GM12878 (cell line): ENCODE measurements around the gene LRTM1. TPM values are rescaled to one million over a fixed set of nuclear protein-coding genes. Genes with fewer than 3 reads are reported as not detected.

Experiments
- ATAC-seq: fragments of 200-7000 bp; cut with Tn5 transposase; 3 replicates; pipeline ENCODE4 v1.9.1; 2020; ENCODE audit warnings: mild to moderate bottlenecking, moderate library complexity
- BruUV-seq: library from RNA; stranded (reverse); fragments of 400-500 nt; replicated peaks from 2 replicates; lab custom pipeline; 2021; lab: Mats Ljungman, UMichigan
- CTCF ChIA-PET: fragments of 300-600 bp; sonication (Branson Sonifier 250); formaldehyde crosslinking; extraction: SDS; loops from one replicate; lab custom pipeline; 2021; ENCODE audit warnings: inconsistent platforms; lab: Yijun Ruan, JAX
- POLR2A ChIA-PET: fragments of 350-600 bp; formaldehyde crosslinking; extraction: SDS; loops from one replicate; lab custom pipeline; 2021; ENCODE audit warnings: inconsistent platforms; lab: Charles Lee
- RAD21 ChIA-PET: fragments of 300-600 bp; sonication (Branson Sonifier 250); formaldehyde crosslinking; loops from one replicate; lab custom pipeline; 2023; ENCODE audit warnings: antibody characterized with exemption; ENCODE audit not compliant: unreplicated experiment; lab: Charles Lee
- SMC1A ChIA-PET: fragments of 300-600 bp; sonication (Branson Sonifier 250); formaldehyde crosslinking; loops from one replicate; lab custom pipeline; 2023; ENCODE audit not compliant: unreplicated experiment, uncharacterized antibody; lab: Charles Lee
- DNase-seq: peaks from one replicate; pipeline ENCODE4 v3.0.0-alpha.2; 2011; ENCODE audit warnings: low read depth, low spot score
- FAIRE-seq: peaks from 3 replicates; lab custom pipeline; 2011; peaks lifted over from hg19 to GRCh38; lab: Jason Lieb, UNC
- H2AFZ ChIP-seq: 2 replicates; pipeline ENCODE4 v1.6.0; 2011; ENCODE audit warnings: low read depth, low read length, control low read depth; ENCODE audit not compliant: control insufficient read depth
- H3K27ac ChIP-seq: 2 replicates; pipeline ENCODE4 v1.5.1; 2011; ENCODE audit warnings: control low read depth; ENCODE audit not compliant: control insufficient read depth, insufficient read depth
- H3K27me3 ChIP-seq, 2 experiments: replicated peaks in 1 of 2; 2 replicates each; pipeline versions ENCODE4 v1.6.0 to v1.6.1; 2011; ENCODE audit warnings: low read length in 1 of 2; ENCODE audit not compliant: control insufficient read depth in 2 of 2, insufficient read depth in 2 of 2
- H3K36me3 ChIP-seq, 2 experiments: 2 replicates each; pipeline ENCODE4 v1.5.1; 2011; ENCODE audit warnings: low read length in 1 of 2; ENCODE audit not compliant: control insufficient read depth in 2 of 2, insufficient read depth in 2 of 2
- H3K4me1 ChIP-seq: 2 replicates; pipeline ENCODE4 v1.6.1; 2011; ENCODE audit warnings: mild to moderate bottlenecking, low read length, moderate library complexity, mixed read lengths; ENCODE audit not compliant: control insufficient read depth, insufficient read depth
- H3K4me2 ChIP-seq: 2 replicates; pipeline ENCODE4 v1.6.0; 2011; ENCODE audit warnings: control low read depth; ENCODE audit not compliant: control insufficient read depth, insufficient read depth
- H3K4me3 ChIP-seq: fragments of 200-600 bp; sonication (generic); 2 replicates; pipeline ENCODE4 v1.5.1; 2016
- H3K79me2 ChIP-seq: 2 replicates; pipeline ENCODE4 v1.6.0; 2011; ENCODE audit warnings: low read length; ENCODE audit not compliant: control insufficient read depth, insufficient read depth
- H3K9ac ChIP-seq: 2 replicates; pipeline ENCODE4 v1.8.0; 2011; ENCODE audit warnings: low read length, control low read depth, mixed read lengths; ENCODE audit not compliant: control insufficient read depth, insufficient read depth
- H3K9me3 ChIP-seq: replicated peaks from 3 replicates; pipeline ENCODE4 v1.5.1; 2011; ENCODE audit warnings: mild to moderate bottlenecking, low read length; ENCODE audit not compliant: control insufficient read depth, insufficient read depth
- H4K20me1 ChIP-seq: 2 replicates; pipeline ENCODE4 v1.6.0; 2011; ENCODE audit not compliant: control insufficient read depth, insufficient read depth
- BMI1 ChIP-seq: fragments of 450-650 bp; IDR thresholded peaks from 2 replicates; pipeline ENCODE4 v1.6.1; 2016; ENCODE audit warnings: mild to moderate bottlenecking, moderate library complexity, borderline replicate concordance
- CBX5 ChIP-seq: sonication (generic); IDR thresholded peaks from 2 replicates; pipeline ENCODE4 v1.6.1; 2016; ENCODE audit warnings: low read depth, moderate library complexity, mild to moderate bottlenecking, inconsistent platforms
- EZH2 ChIP-seq: IDR thresholded peaks from 2 replicates; pipeline ENCODE4 v1.6.1; 2012; ENCODE audit warnings: low read depth, mild to moderate bottlenecking, control low read depth, inconsistent platforms, low read length, borderline replicate concordance; ENCODE audit not compliant: control insufficient read depth
- MLLT1 ChIP-seq: fragments of 450-650 bp; IDR thresholded peaks from 2 replicates; pipeline ENCODE4 v1.6.1; 2016; ENCODE audit warnings: mild to moderate bottlenecking
- MXI1 ChIP-seq: fragments of 150-350 bp; IDR thresholded peaks from 2 replicates; pipeline ENCODE4 v1.6.1; 2011; ENCODE audit warnings: low read depth, mild to moderate bottlenecking, inconsistent platforms, low read length, improper control_type of control experiment
- NFIC ChIP-seq: IDR thresholded peaks from 2 replicates; pipeline ENCODE4 v1.6.1; 2012; ENCODE audit warnings: low read depth, mild to moderate bottlenecking, inconsistent platforms, low read length, moderate library complexity
- NR2C1 ChIP-seq: fragments of 450-650 bp; IDR thresholded peaks from 2 replicates; pipeline ENCODE4 v1.6.1; 2017; ENCODE audit warnings: antibody characterized with exemption, mild to moderate bottlenecking, moderate library complexity
- PKNOX1 ChIP-seq: fragments of 450-650 bp; IDR thresholded peaks from 2 replicates; pipeline ENCODE4 v1.6.1; 2016; ENCODE audit warnings: mild to moderate bottlenecking
- POLR2AphosphoS2 ChIP-seq: IDR thresholded peaks from 2 replicates; pipeline ENCODE4 v1.6.1; 2011; ENCODE audit warnings: low read depth, mild to moderate bottlenecking, low read length, improper control_type of control experiment, moderate library complexity
- RAD51 ChIP-seq: fragments of 450-650 bp; IDR thresholded peaks from 2 replicates; pipeline ENCODE4 v1.6.1; 2016; ENCODE audit warnings: moderate library complexity, mild to moderate bottlenecking, inconsistent platforms
- SPI1 ChIP-seq: IDR thresholded peaks from 2 replicates; pipeline ENCODE4 v1.6.1; 2011; ENCODE audit warnings: low read depth, mild to moderate bottlenecking, low read length, moderate library complexity, borderline replicate concordance; ENCODE audit not compliant: insufficient read depth
- STAT1 ChIP-seq: fragments of 450-650 bp; conservative IDR thresholded peaks from 2 replicates; pipeline ENCODE4 v1.6.1; 2014; ENCODE audit warnings: antibody characterized with exemption, mild to moderate bottlenecking
- SUPT20H ChIP-seq: IDR thresholded peaks from 2 replicates; pipeline ENCODE4 v1.6.1; 2011; ENCODE audit warnings: low read depth, mild to moderate bottlenecking, low read length, moderate library complexity, borderline replicate concordance; ENCODE audit not compliant: control insufficient read depth
- TARDBP ChIP-seq: IDR thresholded peaks from 2 replicates; pipeline ENCODE4 v1.6.1; 2016; ENCODE audit warnings: borderline replicate concordance
- USF2 ChIP-seq: IDR thresholded peaks from 2 replicates; pipeline ENCODE4 v1.6.1; 2011; ENCODE audit warnings: low read depth, low read length, improper control_type of control experiment, borderline replicate concordance
- ZNF207 ChIP-seq: fragments of 450-650 bp; IDR thresholded peaks from 2 replicates; pipeline ENCODE4 v1.6.1; 2014; ENCODE audit warnings: antibody characterized with exemption, mild to moderate bottlenecking, borderline replicate concordance
- ZNF592 ChIP-seq: fragments of 450-650 bp; IDR thresholded peaks from 2 replicates; pipeline ENCODE4 v1.6.1; 2017; ENCODE audit warnings: mild to moderate bottlenecking, moderate library complexity
- ZZZ3 ChIP-seq: IDR thresholded peaks from 2 replicates; pipeline ENCODE4 v1.6.1; 2011; ENCODE audit warnings: low read depth; ENCODE audit not compliant: control insufficient read depth, insufficient read length
- WGBS: methylation state at CpG from one replicate; pipeline ENCODE4 v1.1.6; 2016; ENCODE audit warnings: low lambda C conversion rate; ENCODE audit not compliant: insufficient replicate concordance, insufficient coverage; ENCODE audit errors: missing lambda C conversion rate; 5-methylcytosine and 5-hydroxymethylcytosine counted together
- in situ Hi-C: fragments of 300-500 bp; cut with MboI; formaldehyde crosslinking; loops from 9 replicates; pipeline ENCODE4 v1.14.3; 2018; ENCODE audit warnings: mixed read lengths
- intact Hi-C: fragments of 100-400 bp; cut with micrococcal nuclease; formaldehyde crosslinking; loops from one replicate; pipeline ENCODE4 v1.14.2; 2022; ENCODE audit not compliant: unreplicated experiment
- polyA plus RNA-seq, 11 experiments: library from polyadenylated mRNA; depleted of rRNA in 4 of 11; unstranded in 6 of 11; stranded (reverse) in 5 of 11; fragments of >200 nt; fragmentation: Nextera tagmentation in 4 of 11; fragmentation: Illumina TruSeq in 1 of 11; extraction: Ambion mirVana in 4 of 11; extraction: Trizol in 1 of 11; gene quantifications; 1 replicate in 1 of 11; 2 replicates in 10 of 11; pipeline versions ENCODE4 v1.2.1 to v1.2.3, GENCODE V29; 2011 to 2016; ENCODE audit warnings: inconsistent platforms in 2 of 11, missing spikeins in 2 of 11, low read depth in 1 of 11
- total RNA-seq, 4 experiments: library from RNA; depleted of rRNA in 3 of 4; stranded (reverse); fragments of >200 nt in 3 of 4; fragmentation: Illumina TruSeq in 1 of 4; extraction: Trizol in 1 of 4; gene quantifications; 2 replicates each; pipeline versions ENCODE4 v1.2.1 to v1.2.3, GENCODE V29; 2013 to 2021

LRTM1 gene
- total and polyA plus RNA-seq, 10 of the 15 experiments (the other 5 are each of a cell fraction or from before 2014, with no cell fraction given) = 0.08 TPM; not detected in 9

GRCh38 chr3:54899273-54899672, 28.6 kb downstream of the LRTM1 start:
- Histone ChIP-seq H3K79me2 (no peaks in the 10 kb centered on the region), H3K4me3 (no peak overlapping the region), H3K27me3 (no peaks in the 10 kb centered on the region), H3K27ac (no peak overlapping the region), H3K9ac (no peak overlapping the region), H3K4me2 (no peak overlapping the region), H3K4me1 (no peaks in the 10 kb centered on the region), H4K20me1 (no peaks in the 10 kb centered on the region), H3K36me3 (no peaks in the 10 kb centered on the region), H3K9me3 (no peaks in the 10 kb centered on the region), H2AFZ (no peak overlapping the region)
- in situ Hi-C loops (no loop called here), intact Hi-C loops (no loop called here)
- FAIRE-seq = no peak
- ChIA-PET CTCF (interaction anchor here (1.0 kb wide), 1 partner anchor 12 kb away, joined by 3 read pairs; no protein-coding TSS in a partner anchor), SMC1A (interaction anchor here (1.3 kb wide), 1 partner anchor 24 kb away, joined by 3 read pairs; no protein-coding TSS in a partner anchor), RAD21 (no interaction called here), POLR2A (no interaction called here)
- WGBS = 15% methylated on average over 6 of the region's 6 CpGs
- no TSS peak for BruUV-seq
- no peak for ATAC-seq
- DNase-seq = no peak
- no peak for TF ChIP-seq ZNF592
- TF ChIP-seq SPI1 = no peak
- TF ChIP-seq NFIC = no peak
- TF ChIP-seq ZZZ3 = no peak
- TF ChIP-seq RAD51 = no peak
- TF ChIP-seq USF2 = no peak
- TF ChIP-seq MXI1 = no peak
- no peak for TF ChIP-seq SUPT20H
- no peak for TF ChIP-seq PKNOX1
- no peak for TF ChIP-seq NR2C1
- TF ChIP-seq BMI1 = no peak
- no peak for TF ChIP-seq CBX5
- TF ChIP-seq STAT1 = no peak
- no peak for TF ChIP-seq ZNF207
- TF ChIP-seq POLR2AphosphoS2 = no peak
- TF ChIP-seq MLLT1 = no peak
- TF ChIP-seq EZH2 = no peak
- no peak for TF ChIP-seq TARDBP
